Tibial nerve (tissue), 4 donors: ENCODE data around the gene SYNGAP1. TPM values are rescaled to one million over a fixed set of nuclear protein-coding genes. Genes with fewer than 3 reads are reported as not detected.

Experiments used
- DNase-seq, 2 donors: peaks; one replicate each; pipeline ENCODE4 v3.0.0-alpha.2; 2019; ENCODE audit warnings: low spot score in 2 of 2
- H3K27ac ChIP-seq, 4 donors: fragments of 200-600 bp; sonication (generic) in 3 of 4; one replicate each; pipeline ENCODE4 v1.5.1; 2017 to 2019; ENCODE audit warnings: mild to moderate bottlenecking in 1 of 4
- H3K27me3 ChIP-seq, 2 donors: fragments of 200-600 bp; sonication (generic) in 1 of 2; one replicate each; pipeline versions ENCODE4 v1.5.1 to v1.6.0; 2017 to 2019
- H3K36me3 ChIP-seq, 3 donors: fragments of 200-600 bp; sonication (generic); one replicate each; pipeline ENCODE4 v1.5.1; 2018 to 2019
- H3K4me1 ChIP-seq, 4 donors: fragments of 200-600 bp; sonication (generic) in 3 of 4; one replicate each; pipeline ENCODE4 v1.5.1; 2017 to 2019
- H3K4me3 ChIP-seq, 4 donors: fragments of 200-600 bp; sonication (generic) in 3 of 4; one replicate each; pipeline ENCODE4 v1.5.1; 2017 to 2019; ENCODE audit warnings: mild to moderate bottlenecking in 1 of 4, moderate library complexity in 1 of 4
- H3K9me3 ChIP-seq, 4 donors: fragments of 200-600 bp; sonication (generic) in 3 of 4; one replicate each; pipeline ENCODE4 v1.5.1; 2017 to 2019
- EP300 ChIP-seq, 2 donors: sonication (generic); formaldehyde crosslinking; IDR thresholded peaks; one replicate each; pipeline ENCODE4 v1.6.1; 2017; ENCODE audit warnings: antibody characterized with exemption in 2 of 2, mild to moderate bottlenecking in 1 of 2
- POLR2A ChIP-seq, 2 donors: fragments of 450-650 bp; IDR thresholded peaks; one replicate each; pipeline ENCODE4 v1.6.1; 2017; ENCODE audit warnings: antibody characterized with exemption in 2 of 2, mild to moderate bottlenecking in 2 of 2, moderate library complexity in 2 of 2
- WGBS, 2 donors: methylation state at CpG; one replicate each; pipeline ENCODE4 v1.1.5; 2018; 5-methylcytosine and 5-hydroxymethylcytosine counted together
- small RNA-seq: library from RNA; depleted of rRNA; stranded (forward); fragments of <200 nt; gene quantifications from one replicate; pipeline ENCODE3, GENCODE V24; 2016
- total RNA-seq, 4 donors: library from RNA; depleted of rRNA; stranded (reverse); fragments of >200 nt; gene quantifications; one replicate each; pipeline ENCODE4 v1.1.0, GENCODE V29; 2016
- TF ChIP-seq, protein P1 (sequence below), 5 experiments: fragments of 200-600 bp in 3 of 5; fragments of 450-650 bp in 2 of 5; sonication (generic) in 3 of 5; IDR thresholded peaks; one replicate each; pipeline ENCODE4 v1.5.1; 2016 to 2019; ENCODE audit warnings: antibody characterized with exemption in 5 of 5, mild to moderate bottlenecking in 3 of 5, moderate library complexity in 2 of 5

The SYNGAP1 gene
- total RNA-seq, 4 donors from 2014 or later, result 13.0 to 29.7 (median 19.2) TPM

- WGBS, 2 donors, result 97% methylated on average over 7 of the region's 7 CpGs
- Histone ChIP-seq H3K4me3 (no peak overlapping the region), H3K4me1 (no peaks in the 10 kb centered on the region), H3K36me3 (no peaks in the 10 kb centered on the region), H3K27ac (no peak overlapping the region), H3K9me3 (no peaks in the 10 kb centered on the region), H3K27me3 (peaks cover 0 to 8% of the 10 kb centered on the region in 2 donors)
- DNase-seq, result no peak
- TF ChIP-seq, protein P1, sequence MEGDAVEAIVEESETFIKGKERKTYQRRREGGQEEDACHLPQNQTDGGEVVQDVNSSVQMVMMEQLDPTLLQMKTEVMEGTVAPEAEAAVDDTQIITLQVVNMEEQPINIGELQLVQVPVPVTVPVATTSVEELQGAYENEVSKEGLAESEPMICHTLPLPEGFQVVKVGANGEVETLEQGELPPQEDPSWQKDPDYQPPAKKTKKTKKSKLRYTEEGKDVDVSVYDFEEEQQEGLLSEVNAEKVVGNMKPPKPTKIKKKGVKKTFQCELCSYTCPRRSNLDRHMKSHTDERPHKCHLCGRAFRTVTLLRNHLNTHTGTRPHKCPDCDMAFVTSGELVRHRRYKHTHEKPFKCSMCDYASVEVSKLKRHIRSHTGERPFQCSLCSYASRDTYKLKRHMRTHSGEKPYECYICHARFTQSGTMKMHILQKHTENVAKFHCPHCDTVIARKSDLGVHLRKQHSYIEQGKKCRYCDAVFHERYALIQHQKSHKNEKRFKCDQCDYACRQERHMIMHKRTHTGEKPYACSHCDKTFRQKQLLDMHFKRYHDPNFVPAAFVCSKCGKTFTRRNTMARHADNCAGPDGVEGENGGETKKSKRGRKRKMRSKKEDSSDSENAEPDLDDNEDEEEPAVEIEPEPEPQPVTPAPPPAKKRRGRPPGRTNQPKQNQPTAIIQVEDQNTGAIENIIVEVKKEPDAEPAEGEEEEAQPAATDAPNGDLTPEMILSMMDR (IDR thresholded peaks at IDR 0.05), result no peak
- TF ChIP-seq EP300 (IDR thresholded peaks at IDR 0.05) (no peak), POLR2A (IDR thresholded peaks at IDR 0.05) (no peak)
Observed at GRCh38 chr6:33497157-33497556, 77.3 kb downstream of the SYNGAP1 start.

DNA sequence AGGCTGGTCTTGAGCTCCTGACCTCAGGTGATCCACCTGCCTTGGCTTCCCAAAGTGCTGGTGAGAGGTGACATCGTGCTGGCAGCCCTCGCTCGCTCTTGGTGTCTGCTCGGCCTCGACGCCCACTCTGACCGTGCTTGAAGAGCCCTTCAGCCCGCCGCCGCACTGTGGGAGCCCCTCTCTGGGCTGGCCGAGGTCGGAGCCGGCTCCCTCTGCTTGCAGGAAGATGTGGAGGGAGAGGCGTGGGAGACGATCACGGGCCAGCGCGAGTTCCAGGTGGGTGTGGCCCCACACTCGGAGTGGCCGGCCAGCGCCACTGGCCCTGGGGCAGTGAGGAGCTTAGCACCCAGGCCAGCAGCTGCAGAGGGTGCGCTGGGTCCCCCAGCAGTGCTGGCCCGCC is 82.6 kb downstream of the SYNGAP1 start:
- Histone ChIP-seq H3K36me3 (no peaks in the 10 kb centered on the region), H3K27ac (no peak overlapping the region), H3K9me3 (peaks cover 0 to 12% (median 0%) of the 10 kb centered on the region in 4 donors), H3K27me3 (peaks cover 0 to 8% of the 10 kb centered on the region in 2 donors), H3K4me3 (no peak overlapping the region), H3K4me1 (no peaks in the 10 kb centered on the region)
- TF ChIP-seq POLR2A (IDR thresholded peaks at IDR 0.05) (no peak), EP300 (IDR thresholded peaks at IDR 0.05) (no peak)
- TF ChIP-seq, protein P1 (IDR thresholded peaks at IDR 0.05), result no peak
- no peak for DNase-seq
- 87 to 89% methylated on average over 12 to 16 of the region's 23 CpGs for WGBS, 2 donors

DNA sequence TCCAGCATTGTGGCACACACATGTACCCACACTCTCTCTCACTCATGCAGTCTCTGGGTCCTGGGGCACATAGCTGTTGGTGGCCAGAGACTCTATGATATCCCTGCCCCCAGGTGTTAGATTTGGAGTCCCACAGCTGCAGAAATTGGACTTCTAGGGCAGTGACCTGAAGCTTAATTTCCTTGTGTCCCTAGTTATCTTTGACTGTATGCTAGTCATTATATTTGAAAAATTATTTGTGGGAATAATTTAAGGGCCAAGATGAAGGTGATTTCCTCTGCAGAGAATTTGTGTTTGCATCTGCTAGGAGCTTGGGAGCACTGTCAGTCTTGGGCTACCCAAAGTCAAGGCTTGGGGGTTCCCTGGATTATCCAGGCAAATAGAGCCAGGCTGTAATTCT is 84.6 kb downstream of the SYNGAP1 start:
- peaks cover 0 to 12% (median 0%) of the 10 kb centered on the region in 4 donors for H3K9me3 ChIP-seq
- no peaks in the 10 kb centered on the region for H3K36me3 ChIP-seq
- no peak overlapping the region for H3K27ac ChIP-seq
- no peak for TF ChIP-seq POLR2A (IDR thresholded peaks at IDR 0.05)
- TF ChIP-seq, protein P1 (IDR thresholded peaks at IDR 0.05), result no peak
- no peaks in the 10 kb centered on the region for H3K27me3 ChIP-seq
- no peak for DNase-seq
- no peak overlapping the region for H3K4me3 ChIP-seq
- peaks cover 0 to 6% (median 0%) of the 10 kb centered on the region in 4 donors for H3K4me1 ChIP-seq

Small RNAs within 50 kb of the gene (small RNA-seq; reads per million reads assigned to genes)
- not detected for gene RPL35AP4
- gene ZBTB9, result not detected

Other genes starting within 250 kb of the SYNGAP1 start
- gene COL11A2, start 227.6 kb upstream of the SYNGAP1 start, total RNA-seq, result 1 to 10 TPM; 1.5 to 4.3 (median 2.9) TPM
- gene RXRB, start 219.4 kb upstream of the SYNGAP1 start, total RNA-seq, result 10 to 100 TPM; 34.3 to 64.7 (median 43.9) TPM
- 10 to 100 TPM; 45.4 to 61.3 (median 58.1) TPM for gene SLC39A7, start 219.2 kb upstream of the SYNGAP1 start, total RNA-seq
- gene HSD17B8, start 215.4 kb upstream of the SYNGAP1 start, total RNA-seq, result 10 to 100 TPM; 10.0 to 33.9 (median 19.1) TPM
- gene RING1, start 211.6 kb upstream of the SYNGAP1 start, total RNA-seq, result 10 to 100 TPM; 16.1 to 25.2 (median 21.6) TPM
- gene VPS52, start 148.2 kb upstream of the SYNGAP1 start, total RNA-seq, result 10 to 100 TPM; 37.7 to 46.5 (median 45.2) TPM
- gene RPS18, start 148.0 kb upstream of the SYNGAP1 start, total RNA-seq, result 1,000 to 10,000 TPM; 2,115 to 2,529 (median 2,306) TPM
- gene B3GALT4, start 142.9 kb upstream of the SYNGAP1 start, total RNA-seq, result 10 to 100 TPM in 3 of 4 donors, 1 to 10 TPM in 1; 7.5 to 30.4 (median 17.7) TPM
- gene WDR46, start 130.8 kb upstream of the SYNGAP1 start, total RNA-seq, result 10 to 100 TPM; 46.5 to 88.4 (median 69.1) TPM
- gene PFDN6, start 130.5 kb upstream of the SYNGAP1 start, total RNA-seq, result 10 to 100 TPM; 12.4 to 48.7 (median 21.0) TPM
- gene RGL2, start 121.1 kb upstream of the SYNGAP1 start, total RNA-seq, result 10 to 100 TPM; 33.1 to 49.8 (median 43.7) TPM
- gene TAPBP, start 106.0 kb upstream of the SYNGAP1 start, total RNA-seq, result 10 to 100 TPM; 71.2 to 91.8 (median 89.7) TPM
- 10 to 100 TPM; 13.8 to 21.6 (median 17.5) TPM for gene ZBTB22, start 102.3 kb upstream of the SYNGAP1 start, total RNA-seq
- 10 to 100 TPM; 24.9 to 45.4 (median 36.6) TPM for gene DAXX, start 97.1 kb upstream of the SYNGAP1 start, total RNA-seq
- gene KIFC1, start 28.2 kb upstream of the SYNGAP1 start, total RNA-seq, result 1 to 10 TPM in 3 of 4 donors, under 1 TPM in 1; 0.42 to 3.6 (median 2.1) TPM
- gene PHF1, start 9.1 kb upstream of the SYNGAP1 start, total RNA-seq, result 100 to 1,000 TPM in 1 of 4 donors, 10 to 100 TPM in 3; 63.3 to 101 (median 83.3) TPM
- 100 to 1,000 TPM; 110 to 161 (median 154) TPM for gene CUTA, start 2.0 kb upstream of the SYNGAP1 start, total RNA-seq
- gene ZBTB9, start 34.5 kb downstream of the SYNGAP1 start, total RNA-seq, result 1 to 10 TPM; 3.1 to 3.7 (median 3.4) TPM
- gene BAK1, start 160.2 kb downstream of the SYNGAP1 start, total RNA-seq, result 10 to 100 TPM in 2 of 4 donors, 1 to 10 TPM in 2; 7.9 to 15.3 (median 10.1) TPM
- 100 to 1,000 TPM in 2 of 4 donors, 10 to 100 TPM in 2; 76.8 to 101 (median 93.9) TPM for gene ITPR3, start 201.3 kb downstream of the SYNGAP1 start, total RNA-seq